Kidney epithelial cell (primary cell): ENCODE results near the gene RGS19. TPM values are rescaled to one million over a fixed set of nuclear protein-coding genes. Genes with fewer than 3 reads are reported as not detected.

Experiments used
- DNase-seq: peaks from one replicate; pipeline ENCODE4 v3.0.0-alpha.2; 2010; ENCODE audit warnings: low read depth
- H3K27me3 ChIP-seq: 2 replicates; pipeline ENCODE4 v1.6.0; 2011; ENCODE audit warnings: low read length; ENCODE audit not compliant: control insufficient read depth, insufficient read depth
- H3K36me3 ChIP-seq: 2 replicates; pipeline ENCODE4 v1.5.1; 2011; ENCODE audit warnings: low read length; ENCODE audit not compliant: control insufficient read depth, insufficient read depth
- H3K4me3 ChIP-seq: 2 replicates; pipeline ENCODE4 v1.5.1; 2011; ENCODE audit warnings: low read depth, mild to moderate bottlenecking, control low read depth, low read length
- CTCF ChIP-seq: IDR thresholded peaks from 2 replicates; pipeline ENCODE4 v1.5.1; 2011; ENCODE audit warnings: mild to moderate bottlenecking, moderate library complexity, low read length, control low read depth, inconsistent platforms; ENCODE audit not compliant: insufficient read depth, poor library complexity, severe bottlenecking
- total RNA-seq: library from RNA; depleted of rRNA; stranded (reverse); fragments of >200 nt; gene quantifications from 2 replicates; pipeline ENCODE4 v1.2.3, GENCODE V29; 2015

Gene RGS19
- total RNA-seq, 1 donor from 2014 or later, result 14.1 TPM

GRCh38 chr20:64027981-64028685 lies 51.2 kb downstream of the RGS19 start:
- TF ChIP-seq CTCF, result no peak
- no peak for DNase-seq
- Histone ChIP-seq H3K27me3 (no peaks in the 10 kb centered on the region), H3K36me3 (peaks cover 4% of the 10 kb centered on the region), H3K4me3 (no peak overlapping the region)

GRCh38 chr20:64025826-64026412 lies 53.4 kb downstream of the RGS19 start:
- no peak for DNase-seq
- Histone ChIP-seq H3K27me3 (no peaks in the 10 kb centered on the region), H3K4me3 (no peak overlapping the region), H3K36me3 (peaks cover 6% of the 10 kb centered on the region)
- no peak for TF ChIP-seq CTCF

- Histone ChIP-seq H3K36me3 (peaks cover 6% of the 10 kb centered on the region), H3K27me3 (no peaks in the 10 kb centered on the region)
- DNase-seq, result no peak
Observed at GRCh38 chr20:64025101-64025825, 54.1 kb downstream of the RGS19 start.

GRCh38 chr20:64024141-64024990 lies 55.0 kb downstream of the RGS19 start:
- Histone ChIP-seq H3K4me3 (no peak overlapping the region), H3K36me3 (peaks cover 6% of the 10 kb centered on the region), H3K27me3 (no peaks in the 10 kb centered on the region)
- DNase-seq, result no peak
- no peak for TF ChIP-seq CTCF

More at GRCh38 chr20:64025101-64025825, 54.1 kb downstream of the RGS19 start:
- H3K4me3 ChIP-seq, result no peak overlapping the region
- TF ChIP-seq CTCF, result no peak

GRCh38 chr20:64023361-64024140 lies 55.8 kb downstream of the RGS19 start:
- peaks cover 5% of the 10 kb centered on the region for H3K36me3 ChIP-seq
- no peak overlapping the region for H3K4me3 ChIP-seq
- no peak for DNase-seq
- no peak for TF ChIP-seq CTCF
- no peaks in the 10 kb centered on the region for H3K27me3 ChIP-seq
